Measurements from ENCODE around the gene ARID5B. TPM values are rescaled to one million over a fixed set of nuclear protein-coding genes. Genes with fewer than 3 reads are reported as not detected.

Gene ARID5B
- total RNA-seq, 1 experiment from 2014 or later: 0.04 TPM

DNA sequence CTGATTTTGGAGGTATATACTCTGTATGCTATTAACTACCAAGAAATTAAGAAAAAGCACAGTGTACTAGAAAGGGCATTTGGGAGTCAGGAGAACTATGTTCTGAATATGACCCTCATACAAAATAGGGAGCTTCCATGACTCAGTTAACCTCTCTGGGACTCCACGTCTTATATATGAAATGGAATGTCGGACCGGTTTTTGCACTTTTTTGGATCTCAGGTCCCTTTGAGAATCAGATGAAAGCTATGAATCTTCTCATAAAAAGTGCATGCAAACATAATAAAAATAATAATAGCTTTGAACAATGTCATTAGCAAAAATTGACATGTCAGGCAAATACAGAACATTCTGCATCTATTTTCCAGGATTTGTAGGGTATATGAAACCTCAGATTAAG is 113.0 kb downstream of the ARID5B start:
- Histone ChIP-seq H2BK12ac (ENCODE audit: insufficient read length, low read depth, low read length) (no peak overlapping the region), H3K27me3 (ENCODE audit: insufficient read depth, low read length) (no peaks in the 10 kb centered on the region), H3K56ac (ENCODE audit: insufficient read length, low read depth, low read length) (no peak overlapping the region), H3K27ac (ENCODE audit: insufficient read length, low read depth, low read length) (no peak overlapping the region), H3K4me2 (ENCODE audit: insufficient read depth, insufficient read length, low read length) (no peak overlapping the region), H2AFZ (ENCODE audit: low read length) (no peak overlapping the region), H3K79me1 (ENCODE audit: insufficient read depth, low read depth, low read length, poor library complexity, severe bottlenecking) (no peaks in the 10 kb centered on the region), H3K23ac (ENCODE audit: insufficient read length, low read depth, low read length) (no peak overlapping the region), H4K5ac (ENCODE audit: insufficient read length, low read depth, low read length) (no peak overlapping the region), H2BK20ac (ENCODE audit: low read depth, low read length, poor library complexity, severe bottlenecking) (no peak overlapping the region), H3K23me2 (ENCODE audit: insufficient read length, low read depth, low read length, poor library complexity, severe bottlenecking) (no peaks in the 10 kb centered on the region), H4K20me1 (ENCODE audit: control insufficient read depth, insufficient read depth, insufficient read length) (no peaks in the 10 kb centered on the region), H3K4ac (ENCODE audit: low read depth, low read length) (no peak overlapping the region), H2BK15ac (ENCODE audit: low read depth, low read length) (no peak overlapping the region), H2BK120ac (ENCODE audit: low read depth, low read length, poor library complexity, severe bottlenecking) (no peak overlapping the region), H3K4me1 (ENCODE audit: insufficient read depth, low read length) (peaks cover 7% of the 10 kb centered on the region; the same call in 1 of the 2 replicates), H3K18ac (ENCODE audit: insufficient read length, low read depth, low read length) (no peak overlapping the region), H3T11ph (ENCODE audit: low read length) (no peak overlapping the region), H3K9ac (ENCODE audit: extremely low read depth, insufficient read length, low read length) (no peak overlapping the region), H4K8ac (replicated peaks; ENCODE audit: insufficient read length, low read depth, low read length) (no peak overlapping the region), H3K9me3 (ENCODE audit: control insufficient read depth, low read depth, low read length) (no peaks in the 10 kb centered on the region), H4K91ac (ENCODE audit: insufficient read length, low read depth, low read length) (no peak overlapping the region), H2BK5ac (ENCODE audit: insufficient read length, low read length) (no peak overlapping the region), H3K79me2 (ENCODE audit: insufficient read depth, low read length) (no peaks in the 10 kb centered on the region), H2AK5ac (ENCODE audit: insufficient read length, low read length) (no peak overlapping the region), H3K14ac (ENCODE audit: insufficient read depth, low read length) (no peak overlapping the region)
- TF ChIP-seq, protein P1, sequence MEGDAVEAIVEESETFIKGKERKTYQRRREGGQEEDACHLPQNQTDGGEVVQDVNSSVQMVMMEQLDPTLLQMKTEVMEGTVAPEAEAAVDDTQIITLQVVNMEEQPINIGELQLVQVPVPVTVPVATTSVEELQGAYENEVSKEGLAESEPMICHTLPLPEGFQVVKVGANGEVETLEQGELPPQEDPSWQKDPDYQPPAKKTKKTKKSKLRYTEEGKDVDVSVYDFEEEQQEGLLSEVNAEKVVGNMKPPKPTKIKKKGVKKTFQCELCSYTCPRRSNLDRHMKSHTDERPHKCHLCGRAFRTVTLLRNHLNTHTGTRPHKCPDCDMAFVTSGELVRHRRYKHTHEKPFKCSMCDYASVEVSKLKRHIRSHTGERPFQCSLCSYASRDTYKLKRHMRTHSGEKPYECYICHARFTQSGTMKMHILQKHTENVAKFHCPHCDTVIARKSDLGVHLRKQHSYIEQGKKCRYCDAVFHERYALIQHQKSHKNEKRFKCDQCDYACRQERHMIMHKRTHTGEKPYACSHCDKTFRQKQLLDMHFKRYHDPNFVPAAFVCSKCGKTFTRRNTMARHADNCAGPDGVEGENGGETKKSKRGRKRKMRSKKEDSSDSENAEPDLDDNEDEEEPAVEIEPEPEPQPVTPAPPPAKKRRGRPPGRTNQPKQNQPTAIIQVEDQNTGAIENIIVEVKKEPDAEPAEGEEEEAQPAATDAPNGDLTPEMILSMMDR (conservative IDR thresholded peaks at IDR 0.05): no peak
- no CpG with 5 or more reads among the region's 3 CpGs for WGBS (ENCODE audit: extremely low coverage, insufficient read length, low lambda C conversion rate)
- Mint-ChIP-seq H3K27ac (no peak overlapping the region), H3K4me1 (peaks cover 12 to 13% of the 10 kb centered on the region in 2 experiments), H3K9me3 (no peaks in the 10 kb centered on the region), H3K36me3 (ENCODE audit: insufficient read depth in 1 of 3, low read depth in 3 of 3) (no peaks in the 10 kb centered on the region), H3K4me3 (no peak overlapping the region), H3K27me3 (ENCODE audit: low read depth) (no peaks in the 10 kb centered on the region)
- no peak for DNase-seq
